ENCODE measurements around the gene SLC24A4. TPM values are rescaled to one million over a fixed set of nuclear protein-coding genes. Genes with fewer than 3 reads are reported as not detected.

Gene SLC24A4
- total and polyA plus RNA-seq, 2 donors (not counting 3 experiments of a cell fraction or from before 2014, with no cell fraction given) = 0.07 to 0.08 TPM

DNA sequence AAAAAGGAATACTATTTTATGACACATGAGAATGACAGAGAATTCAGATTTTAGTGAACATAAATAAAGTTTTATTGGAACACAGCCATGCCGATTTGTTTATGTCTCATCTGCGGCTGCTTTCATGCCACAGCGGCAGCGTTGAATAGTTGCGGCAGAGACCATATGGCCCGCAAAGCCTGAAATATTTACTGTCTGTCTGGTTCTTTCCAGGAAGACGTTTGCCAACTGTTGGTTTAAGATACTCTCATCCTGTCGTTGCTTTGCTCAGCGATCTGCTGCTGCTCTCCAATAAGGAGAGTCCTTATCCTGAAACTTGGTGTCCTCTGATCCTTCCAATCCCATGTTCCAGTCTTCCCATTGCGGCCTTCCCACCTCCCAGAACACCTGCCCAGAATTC lies 89.9 kb downstream of the SLC24A4 start:
- no peak overlapping the region for H3K27ac ChIP-seq (ENCODE audit: insufficient read depth, low read depth, low read length)
- no peak overlapping the region for H2AFZ ChIP-seq (ENCODE audit: low read depth, low read length)
- peaks cover 6% of the 10 kb centered on the region for H3K4me1 ChIP-seq (ENCODE audit: control insufficient read depth, extremely low read depth, insufficient read depth, low read length)
- H3K27me3 ChIP-seq (ENCODE audit: control insufficient read depth in 2 of 2, insufficient read depth in 2 of 2, low read length in 2 of 2) = no peaks in the 10 kb centered on the region
- no peaks in the 10 kb centered on the region for H3K9me3 ChIP-seq (replicated peaks; ENCODE audit: control insufficient read depth, insufficient read depth, low read length)
- CTCF ChIA-PET = no interaction called here
- BruUV-seq (replicated peaks) = no TSS peak
- H3K4me3 ChIP-seq (replicated peaks in 1 of 3; ENCODE audit: insufficient read depth in 1 of 3, low read depth in 1 of 3, low read length in 3 of 3) = no peak overlapping the region
- H3K36me3 ChIP-seq (ENCODE audit: control insufficient read depth in 2 of 2, extremely low read depth in 1 of 2, insufficient read depth in 2 of 2, low read length in 2 of 2) = no peaks in the 10 kb centered on the region
- DNase-seq (ENCODE audit: low read depth, low spot score) (no peak), FAIRE-seq (no peak)
- no peaks in the 10 kb centered on the region for H3K9me1 ChIP-seq (replicated peaks; ENCODE audit: control insufficient read depth, extremely low read depth, insufficient read depth, low read length)
- no peak overlapping the region for H3K4me2 ChIP-seq (ENCODE audit: insufficient read depth, low read length)
- no peaks in the 10 kb centered on the region for H4K20me1 ChIP-seq (replicated peaks; ENCODE audit: control insufficient read depth, extremely low read depth, insufficient read depth, low read length)
- intact Hi-C loops (cut with micrococcal nuclease) = no loop called here
- H3K9ac ChIP-seq (replicated peaks; ENCODE audit: extremely low read depth, insufficient read depth, low read length) = no peak overlapping the region
- no peak for TF ChIP-seq GATA2 (IDR thresholded peaks at IDR 0.05; ENCODE audit: insufficient read depth, insufficient read length, low read depth, low read length)
- no peak for TF ChIP-seq POLR2A (IDR thresholded peaks at IDR 0.05; ENCODE audit: low read depth, low read length)
- no peak for TF ChIP-seq EZH2 (IDR thresholded peaks at IDR 0.05; ENCODE audit: borderline replicate concordance, low read depth, low read length, severe bottlenecking)
- TF ChIP-seq, protein P1, sequence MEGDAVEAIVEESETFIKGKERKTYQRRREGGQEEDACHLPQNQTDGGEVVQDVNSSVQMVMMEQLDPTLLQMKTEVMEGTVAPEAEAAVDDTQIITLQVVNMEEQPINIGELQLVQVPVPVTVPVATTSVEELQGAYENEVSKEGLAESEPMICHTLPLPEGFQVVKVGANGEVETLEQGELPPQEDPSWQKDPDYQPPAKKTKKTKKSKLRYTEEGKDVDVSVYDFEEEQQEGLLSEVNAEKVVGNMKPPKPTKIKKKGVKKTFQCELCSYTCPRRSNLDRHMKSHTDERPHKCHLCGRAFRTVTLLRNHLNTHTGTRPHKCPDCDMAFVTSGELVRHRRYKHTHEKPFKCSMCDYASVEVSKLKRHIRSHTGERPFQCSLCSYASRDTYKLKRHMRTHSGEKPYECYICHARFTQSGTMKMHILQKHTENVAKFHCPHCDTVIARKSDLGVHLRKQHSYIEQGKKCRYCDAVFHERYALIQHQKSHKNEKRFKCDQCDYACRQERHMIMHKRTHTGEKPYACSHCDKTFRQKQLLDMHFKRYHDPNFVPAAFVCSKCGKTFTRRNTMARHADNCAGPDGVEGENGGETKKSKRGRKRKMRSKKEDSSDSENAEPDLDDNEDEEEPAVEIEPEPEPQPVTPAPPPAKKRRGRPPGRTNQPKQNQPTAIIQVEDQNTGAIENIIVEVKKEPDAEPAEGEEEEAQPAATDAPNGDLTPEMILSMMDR (IDR thresholded peaks at IDR 0.05; ENCODE audit: extremely low read depth in 1 of 2, insufficient read depth in 1 of 2, low read depth in 1 of 2, low read length in 2 of 2) = no peak
- TF ChIP-seq, protein P2, sequence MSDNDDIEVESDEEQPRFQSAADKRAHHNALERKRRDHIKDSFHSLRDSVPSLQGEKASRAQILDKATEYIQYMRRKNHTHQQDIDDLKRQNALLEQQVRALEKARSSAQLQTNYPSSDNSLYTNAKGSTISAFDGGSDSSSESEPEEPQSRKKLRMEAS (IDR thresholded peaks at IDR 0.05; ENCODE audit: insufficient read depth, insufficient read length) = no peak
- no peak for TF ChIP-seq JUN (IDR thresholded peaks at IDR 0.05; ENCODE audit: borderline replicate concordance, insufficient read depth, insufficient read length, low read depth)
- TF ChIP-seq POLR2AphosphoS5 (IDR thresholded peaks at IDR 0.05; ENCODE audit: insufficient read depth, low read depth, low read length) = no peak
- no peak for TF ChIP-seq MYC (IDR thresholded peaks at IDR 0.05; ENCODE audit: low read depth, low read length)
- no peak for TF ChIP-seq FOS (IDR thresholded peaks at IDR 0.05; ENCODE audit: borderline replicate concordance, insufficient read depth, low read length)
- POLR2A ChIA-PET = no interaction called here
- dilution Hi-C loops (cut with MboI; ENCODE audit: extremely low pct_ligation_motif_present, low sequenced_read_pairs) = no loop called here
- no peaks in the 10 kb centered on the region for H3K79me2 ChIP-seq (ENCODE audit: control insufficient read depth, insufficient read depth, low read length)

All from endothelial cell of umbilical vein (primary cell).